ENCODE data around the gene ADM5.

GRCh38 chr19:49676136-49676783 lies 13.1 kb upstream of the ADM5 start:
- TF ChIP-seq CTCF (IDR thresholded peaks at IDR 0.05) (no peak), POLR2A (IDR thresholded peaks at IDR 0.05) (peak in 1 of 2 donors; percentile 20)

Data from thyroid gland (tissue), 4 donors.